ENCODE data around the gene DUS3L. TPM values are rescaled to one million over a fixed set of nuclear protein-coding genes. Genes with fewer than 3 reads are reported as not detected.

The DUS3L gene
- total and polyA plus RNA-seq, 2 of the 8 experiments (the other 6 are each of a cell fraction or from before 2014, with no cell fraction given) = 37.6 to 39.1 TPM

- TF ChIP-seq JUND (IDR thresholded peaks at IDR 0.05; ENCODE audit: low read length) = no peak
Measured at GRCh38 chr19:5795382-5795919, 4.5 kb upstream of the DUS3L start (continued).
